ENCODE data around the gene AIP.

AIP gene

DNA sequence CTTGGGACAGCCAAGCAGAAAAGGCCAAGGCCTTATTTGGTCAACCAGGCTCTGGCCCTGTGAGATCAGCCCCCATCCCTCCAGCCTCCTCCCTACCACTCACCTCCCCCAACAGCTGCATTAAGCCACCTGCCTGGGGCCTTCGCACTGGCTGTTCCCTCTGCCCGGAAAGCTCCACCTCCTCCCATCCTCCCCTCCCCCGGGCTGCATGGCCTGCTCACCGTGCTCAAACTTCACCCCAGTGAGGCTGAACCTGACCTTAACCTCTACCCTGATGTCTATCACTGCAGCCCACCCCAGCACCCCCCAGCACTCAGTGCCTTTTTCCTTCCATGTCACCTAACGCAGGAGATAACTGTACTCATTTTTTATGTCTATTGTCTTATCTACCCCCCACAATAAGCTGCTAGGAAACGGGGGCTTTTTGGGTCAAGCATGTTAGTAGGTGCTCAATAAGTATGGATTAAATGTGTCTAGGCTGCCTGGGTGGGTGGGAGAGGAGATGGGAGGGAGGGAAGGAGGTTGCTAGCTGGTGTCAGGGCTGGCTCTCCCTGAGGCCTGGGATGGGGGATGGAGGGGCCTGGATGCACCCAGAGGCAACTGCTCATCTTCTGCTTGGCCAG lies 46.3 kb upstream of the AIP start:
- ChIA-PET POLR2A (interaction anchor here (0.9 to 1.7 kb wide), 5 partner anchors 18 to 66 kb away, joined by 3 to 4 read pairs (median 3); partner anchors contain the start of gene AIP), CTCF (interaction anchor here (0.8 to 2.1 kb wide), 7 partner anchors 9 to 85 kb away, joined by 3 to 8 read pairs (median 3); partner anchors contain the start of genes PITPNM1 and PPP1CA)
- TF ChIP-seq, protein P1, sequence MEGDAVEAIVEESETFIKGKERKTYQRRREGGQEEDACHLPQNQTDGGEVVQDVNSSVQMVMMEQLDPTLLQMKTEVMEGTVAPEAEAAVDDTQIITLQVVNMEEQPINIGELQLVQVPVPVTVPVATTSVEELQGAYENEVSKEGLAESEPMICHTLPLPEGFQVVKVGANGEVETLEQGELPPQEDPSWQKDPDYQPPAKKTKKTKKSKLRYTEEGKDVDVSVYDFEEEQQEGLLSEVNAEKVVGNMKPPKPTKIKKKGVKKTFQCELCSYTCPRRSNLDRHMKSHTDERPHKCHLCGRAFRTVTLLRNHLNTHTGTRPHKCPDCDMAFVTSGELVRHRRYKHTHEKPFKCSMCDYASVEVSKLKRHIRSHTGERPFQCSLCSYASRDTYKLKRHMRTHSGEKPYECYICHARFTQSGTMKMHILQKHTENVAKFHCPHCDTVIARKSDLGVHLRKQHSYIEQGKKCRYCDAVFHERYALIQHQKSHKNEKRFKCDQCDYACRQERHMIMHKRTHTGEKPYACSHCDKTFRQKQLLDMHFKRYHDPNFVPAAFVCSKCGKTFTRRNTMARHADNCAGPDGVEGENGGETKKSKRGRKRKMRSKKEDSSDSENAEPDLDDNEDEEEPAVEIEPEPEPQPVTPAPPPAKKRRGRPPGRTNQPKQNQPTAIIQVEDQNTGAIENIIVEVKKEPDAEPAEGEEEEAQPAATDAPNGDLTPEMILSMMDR (IDR thresholded peaks at IDR 0.05; ENCODE audit: control extremely low read depth, extremely low read depth, low read depth, missing control alignments) = no peak
- DNase-seq (ENCODE audit: extremely low spot score) = peak; percentile 86

DNA sequence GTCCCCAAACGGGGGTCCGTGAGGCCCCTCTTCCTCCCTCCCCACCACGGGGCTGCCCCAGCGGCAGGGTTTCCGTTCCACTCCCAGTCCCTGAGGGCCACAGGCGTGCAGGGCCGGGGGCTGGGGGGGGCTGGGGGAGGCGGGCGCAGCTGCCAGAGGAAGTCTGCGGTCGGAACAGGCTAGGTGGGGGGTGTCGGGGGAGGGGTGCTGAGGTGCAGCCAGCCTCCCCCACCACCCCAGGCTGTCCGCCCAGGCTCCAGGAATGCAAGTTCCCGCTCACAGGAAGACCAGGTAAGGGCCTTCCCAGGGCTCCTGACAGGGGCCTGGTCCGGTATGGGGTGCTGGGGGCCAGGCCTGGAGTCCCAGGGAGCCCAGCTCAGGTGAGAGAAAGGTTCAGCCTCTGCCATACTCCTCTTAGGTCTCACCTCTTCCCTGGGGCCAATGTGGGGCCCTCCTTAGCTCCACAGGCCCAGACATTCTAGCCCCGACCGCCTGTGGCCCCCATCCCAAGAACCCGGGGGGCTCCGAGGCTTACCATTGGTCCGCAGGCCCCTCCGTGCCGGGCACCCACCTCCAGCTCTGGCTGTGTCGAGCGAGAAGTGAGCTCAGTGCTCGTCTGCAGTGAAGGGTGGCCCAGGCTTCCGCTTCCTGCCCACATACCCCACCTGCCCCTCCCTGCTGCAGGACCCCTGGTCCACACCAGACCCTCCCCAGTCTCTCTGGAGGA lies 45.6 kb upstream of the AIP start, which contains the start of gene PTPRCAP:
PTPRCAP (minus strand) TSS at position 601 of the 727 bp plus-strand sequence; CDS start at position 538, 63 bp downstream.
- POLR2A ChIA-PET = interaction anchor here (0.8 to 1.7 kb wide), 9 partner anchors 18 to 67 kb away, joined by 3 to 5 read pairs (median 3); partner anchors contain the start of genes AIP, PPP1CA and TBC1D10C
- TF ChIP-seq, protein P1 (IDR thresholded peaks at IDR 0.05; ENCODE audit: control extremely low read depth, extremely low read depth, low read depth, missing control alignments) = no peak
- DNase-seq (ENCODE audit: extremely low spot score) = peak; percentile 70
- CTCF ChIA-PET = interaction anchor here (0.5 to 2.8 kb wide), 10 partner anchors 9 to 177 kb away, joined by 3 to 19 read pairs (median 4); partner anchors contain the start of genes GSTP1, PITPNM1, PPP1CA and RAD9A

DNA sequence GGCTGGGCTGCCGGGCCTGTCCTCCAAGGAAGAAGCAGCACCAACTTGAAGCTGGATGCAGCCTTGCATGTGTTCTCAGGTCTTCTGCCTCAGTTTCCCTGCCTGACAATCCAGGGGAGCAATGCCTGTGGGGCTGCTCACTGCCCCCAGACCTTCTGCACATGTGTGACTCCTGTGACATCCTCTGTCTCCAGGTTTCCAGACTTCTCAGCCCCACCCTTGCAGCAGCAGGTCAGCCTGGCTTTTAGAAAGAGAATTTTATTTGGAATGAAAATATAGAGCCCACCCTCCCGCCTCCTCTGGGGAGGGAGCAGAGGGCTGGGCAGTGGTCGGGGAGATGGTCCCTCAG lies 45.0 kb upstream of the AIP start:
- POLR2A ChIA-PET = interaction anchor here (0.8 to 1.7 kb wide), 6 partner anchors 19 to 45 kb away, joined by 3 to 5 read pairs (median 3); partner anchors contain the start of genes AIP, PPP1CA and TBC1D10C
- TF ChIP-seq, protein P1 (IDR thresholded peaks at IDR 0.05; ENCODE audit: control extremely low read depth, extremely low read depth, low read depth, missing control alignments) = no peak
- DNase-seq (ENCODE audit: extremely low spot score) = no peak
- CTCF ChIA-PET = interaction anchor here (0.5 to 2.8 kb wide), 11 partner anchors 9 to 177 kb away, joined by 3 to 19 read pairs (median 3); partner anchors contain the start of genes GSTP1, PITPNM1, RAD9A and RPS6KB2

DNA sequence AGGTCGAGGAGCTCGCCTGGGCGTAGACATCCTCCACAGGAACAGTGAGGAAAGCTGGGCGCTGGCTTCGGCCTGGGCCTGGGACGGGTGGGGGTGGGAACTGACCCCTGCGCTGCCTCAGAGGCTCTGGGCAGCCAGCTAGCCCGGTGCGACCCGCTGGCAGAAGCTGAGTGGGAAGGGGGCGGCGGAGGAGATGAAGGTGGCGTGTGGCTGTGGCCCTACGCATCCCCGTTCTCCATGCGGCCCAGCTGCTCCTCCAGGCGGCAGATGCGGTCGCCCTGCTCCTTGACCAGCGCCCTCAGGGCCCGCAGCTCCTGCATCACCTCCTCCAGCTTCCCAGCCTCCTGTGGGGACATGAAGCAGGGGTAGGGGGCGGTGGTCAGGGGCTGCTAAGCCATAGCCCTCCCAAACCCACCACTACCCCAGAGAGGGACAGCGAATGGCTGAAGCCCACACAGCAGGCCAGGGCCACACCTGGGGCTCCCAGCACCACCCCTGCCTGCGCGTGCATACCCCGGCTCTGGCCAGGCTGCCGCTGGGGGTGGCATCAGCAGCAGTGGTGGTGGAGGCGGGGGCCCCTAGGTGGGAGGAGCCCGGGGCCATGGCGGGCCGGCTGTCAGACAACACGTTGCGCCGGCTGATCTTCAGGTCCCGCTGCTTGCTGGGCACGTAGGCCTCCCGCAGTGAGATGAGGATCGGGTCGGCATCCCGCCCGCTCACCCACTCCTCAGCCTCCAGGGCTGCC lies 44.5 kb upstream of the AIP start:
- DNase-seq (ENCODE audit: extremely low spot score) = peak; percentile 66
- CTCF ChIA-PET = interaction anchor here (0.5 to 2.8 kb wide), 17 partner anchors 8 to 176 kb away, joined by 3 to 19 read pairs (median 4); partner anchors contain the start of genes GSTP1, PITPNM1, PPP1CA and RAD9A
- POLR2A ChIA-PET = interaction anchor here (0.7 to 1.7 kb wide), 7 partner anchors 7 to 45 kb away, joined by 3 to 5 read pairs (median 3); partner anchors contain the start of genes AIP, PPP1CA and TBC1D10C
- TF ChIP-seq, protein P1 (IDR thresholded peaks at IDR 0.05; ENCODE audit: control extremely low read depth, extremely low read depth, low read depth, missing control alignments) = no peak

DNA sequence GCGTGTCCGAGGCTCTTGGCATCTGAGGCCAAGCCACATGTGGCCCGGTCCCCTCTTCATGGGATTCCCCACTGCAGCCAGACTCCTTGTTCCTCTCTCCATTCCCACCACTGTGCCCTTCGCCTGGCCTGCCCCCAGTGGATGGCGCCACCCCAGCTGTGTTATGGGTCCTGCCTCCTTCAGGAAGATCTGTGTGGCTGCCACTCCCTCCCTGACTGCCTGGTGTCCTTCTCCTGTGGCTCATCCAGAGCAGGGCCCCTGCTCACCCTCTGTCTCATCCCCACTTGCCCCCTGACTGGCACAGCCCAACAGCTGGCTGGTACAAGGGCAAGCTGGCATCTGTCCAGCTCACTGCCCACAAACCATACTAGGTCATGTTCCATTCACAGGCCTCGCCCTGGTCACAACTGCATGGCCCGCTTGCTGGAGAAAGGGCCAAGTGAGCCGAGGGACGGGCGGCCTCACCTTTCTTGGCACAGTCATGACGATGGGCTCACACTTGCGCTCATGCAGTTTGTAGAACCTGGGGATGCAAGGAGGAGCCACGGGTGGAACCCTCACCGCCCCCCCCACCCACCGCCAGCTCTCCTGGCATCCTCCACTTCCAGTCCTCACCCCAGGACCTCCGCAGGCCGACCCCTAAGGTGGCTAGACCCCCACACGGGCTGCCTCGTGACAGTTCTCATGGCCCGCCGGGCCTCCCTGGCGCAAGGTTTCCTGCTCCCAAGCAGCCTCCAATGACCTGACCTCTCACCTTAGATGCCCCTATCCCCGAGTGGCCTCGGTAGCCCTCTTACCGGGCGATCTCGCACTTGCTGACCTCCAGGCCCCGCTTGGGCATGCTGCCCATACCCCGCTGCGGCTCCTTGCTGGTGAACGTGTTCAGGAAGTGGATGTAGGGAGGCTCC lies 43.3 kb upstream of the AIP start:
- TF ChIP-seq, protein P1 (IDR thresholded peaks at IDR 0.05; ENCODE audit: control extremely low read depth, extremely low read depth, low read depth, missing control alignments) = peak; percentile 43
- DNase-seq (ENCODE audit: extremely low spot score) = no peak
- POLR2A ChIA-PET = interaction anchor here (0.7 kb wide), 1 partner anchor 9 kb away, joined by 5 read pairs; no protein-coding TSS in a partner anchor
- CTCF ChIA-PET = interaction anchor here (0.8 to 2.8 kb wide), 12 partner anchors 9 to 66 kb away, joined by 3 to 19 read pairs (median 4); partner anchors contain the start of genes PITPNM1, PPP1CA, RPS6KB2 and TMEM134

Data from GM10248 (cell line).